Activated CD4-positive, alpha-beta T cell treated with anti-CD3 and anti-CD28 coated beads, Interleukin-2, amount 50 U/mL, for 1 hour (primary cell): Measurements from ENCODE around the gene BTG3.

Source experiments
- DNase-seq: peaks from one replicate; pipeline ENCODE4 v3.0.0-alpha.2; 2020

Gene BTG3, protein sequence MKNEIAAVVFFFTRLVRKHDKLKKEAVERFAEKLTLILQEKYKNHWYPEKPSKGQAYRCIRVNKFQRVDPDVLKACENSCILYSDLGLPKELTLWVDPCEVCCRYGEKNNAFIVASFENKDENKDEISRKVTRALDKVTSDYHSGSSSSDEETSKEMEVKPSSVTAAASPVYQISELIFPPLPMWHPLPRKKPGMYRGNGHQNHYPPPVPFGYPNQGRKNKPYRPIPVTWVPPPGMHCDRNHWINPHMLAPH

GRCh38 chr21:17612565-17613241, at the start of gene BTG3:
BTG3 (minus strand) TSS chr21:17612901; CDS start chr21:17609144, 3,757 bp downstream.
- DNase-seq, result peak; percentile 75

DNA sequence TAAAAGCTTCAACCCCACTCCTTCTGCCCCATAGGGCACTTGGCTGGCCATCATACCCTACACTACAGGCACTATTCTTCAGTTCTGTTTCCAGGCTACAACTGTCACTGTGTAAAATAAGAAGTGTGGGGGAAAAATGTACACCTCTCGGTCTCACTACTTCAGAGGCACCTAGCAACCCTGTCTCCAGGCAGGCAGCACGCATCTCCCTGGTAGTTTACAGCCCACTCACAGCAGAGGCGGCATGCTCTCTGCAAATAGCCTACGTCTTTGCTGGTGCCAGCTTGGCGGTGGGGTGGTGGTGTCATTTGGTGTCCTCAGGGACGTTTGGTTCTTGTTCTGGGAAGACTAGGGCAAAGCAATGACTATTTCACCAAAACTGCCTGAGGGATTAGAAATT, 48.2 kb upstream of the BTG3 start:
- no peak for DNase-seq

DNA sequence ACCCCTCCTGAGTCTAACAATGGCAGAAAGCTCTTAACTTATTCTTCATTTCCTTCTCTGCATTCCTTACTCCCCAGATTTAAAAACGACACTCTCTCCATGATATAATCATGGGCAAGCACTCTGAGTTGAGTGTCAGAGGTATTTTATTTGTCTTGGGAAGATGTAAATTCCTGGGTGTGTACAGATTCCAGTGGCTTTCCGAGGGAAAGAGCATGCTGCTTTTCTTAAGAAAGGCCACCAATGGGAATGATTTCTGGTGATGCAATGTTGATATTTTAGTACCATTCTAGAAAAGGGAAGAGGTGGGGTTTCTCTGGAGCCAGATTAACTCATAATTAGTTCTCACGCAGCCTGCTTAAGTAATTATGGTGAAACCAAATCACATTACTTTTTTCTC, 47.8 kb upstream of the BTG3 start:
- DNase-seq, result no peak

DNA sequence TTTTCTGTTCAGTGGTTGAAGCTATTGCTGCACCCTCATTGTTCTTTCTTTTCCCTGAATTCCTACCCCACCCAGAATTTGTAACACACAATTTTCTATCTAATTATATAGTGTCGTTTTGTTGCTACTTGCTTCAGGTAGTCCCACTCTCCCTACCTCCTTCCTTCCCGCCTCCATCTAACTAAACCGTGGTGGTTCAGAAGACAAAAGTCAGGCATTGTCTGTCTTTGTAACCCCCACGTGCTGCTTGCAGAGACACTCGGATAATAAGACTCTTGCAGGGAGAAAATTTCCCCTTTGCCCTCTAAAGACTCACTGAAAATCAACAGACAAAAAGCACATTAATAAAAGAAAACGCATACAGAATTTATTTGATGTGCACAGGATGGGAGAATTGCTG, 46.2 kb upstream of the BTG3 start:
- no peak for DNase-seq

- DNase-seq, result no peak
These were observed 38.8 kb upstream of the BTG3 start for GRCh38 chr21:17651526-17651925.

GRCh38 chr21:17650292-17650691, 37.6 kb upstream of the BTG3 start:
- DNase-seq, result no peak

DNA sequence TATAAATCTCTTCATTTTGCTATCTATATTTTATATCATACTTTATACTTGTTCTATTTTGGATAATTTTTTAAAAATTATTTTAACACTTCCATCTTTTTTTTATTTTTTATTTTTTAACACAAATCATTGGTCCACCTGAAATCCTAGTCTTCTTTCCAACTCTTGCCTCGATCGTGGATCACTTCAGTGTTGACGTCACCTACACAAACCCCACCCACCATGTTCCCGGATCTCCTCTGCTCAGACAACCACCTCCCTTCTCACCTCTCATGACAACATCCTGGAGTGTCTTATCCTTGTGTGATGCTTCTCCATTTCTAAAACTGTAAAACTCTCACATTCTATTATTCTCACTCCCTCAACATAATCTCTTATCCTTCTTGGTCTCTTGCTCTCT, 34.1 kb upstream of the BTG3 start:
- no peak for DNase-seq

DNA sequence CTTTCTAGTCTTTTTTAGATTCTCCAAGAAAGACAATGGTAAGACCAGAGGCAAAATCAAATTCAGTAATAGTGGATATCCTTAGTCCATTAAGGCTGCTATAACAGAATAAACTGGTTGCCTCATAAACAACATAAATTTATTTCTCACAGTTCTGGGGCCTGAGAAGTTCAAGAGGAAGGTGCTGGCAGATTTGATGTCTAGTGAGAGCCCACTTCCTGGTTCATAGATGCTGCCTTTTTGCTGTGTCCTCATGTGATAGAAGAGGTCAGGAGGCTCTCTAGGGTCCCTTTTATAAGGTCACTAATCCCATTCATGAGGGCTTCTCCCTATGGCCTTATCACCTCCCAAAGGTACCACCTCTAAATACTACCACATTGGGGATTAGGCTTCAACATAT, 31.5 kb upstream of the BTG3 start:
- no peak for DNase-seq

DNA sequence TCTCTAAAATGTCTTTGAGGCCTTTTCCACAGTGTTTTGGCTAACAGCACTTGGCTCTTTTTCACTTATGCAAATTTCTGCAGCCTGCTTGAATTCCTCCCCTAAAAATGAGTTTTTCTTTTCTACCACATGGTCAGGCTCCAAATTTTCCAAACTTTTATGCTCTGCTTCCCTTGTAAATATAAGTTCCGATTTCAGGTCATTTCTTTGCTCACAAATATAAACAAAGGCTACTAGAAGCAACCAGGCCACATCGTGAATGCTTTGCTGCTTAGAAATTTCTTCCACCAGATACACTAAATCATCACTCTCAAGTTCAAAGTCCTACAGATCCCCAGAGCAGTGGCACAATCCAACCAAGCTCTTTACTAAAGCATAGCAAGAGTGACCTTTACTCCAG, 28.1 kb upstream of the BTG3 start:
- DNase-seq, result no peak

- no peak for DNase-seq
These were observed 24.0 kb upstream of the BTG3 start for GRCh38 chr21:17636711-17637110.

GRCh38 chr21:17631195-17631594, 18.5 kb upstream of the BTG3 start:
- no peak for DNase-seq

GRCh38 chr21:17622018-17622417, 9.3 kb upstream of the BTG3 start:
- DNase-seq, result no peak

GRCh38 chr21:17616831-17617230, 4.1 kb upstream of the BTG3 start:
- DNase-seq, result no peak

DNA sequence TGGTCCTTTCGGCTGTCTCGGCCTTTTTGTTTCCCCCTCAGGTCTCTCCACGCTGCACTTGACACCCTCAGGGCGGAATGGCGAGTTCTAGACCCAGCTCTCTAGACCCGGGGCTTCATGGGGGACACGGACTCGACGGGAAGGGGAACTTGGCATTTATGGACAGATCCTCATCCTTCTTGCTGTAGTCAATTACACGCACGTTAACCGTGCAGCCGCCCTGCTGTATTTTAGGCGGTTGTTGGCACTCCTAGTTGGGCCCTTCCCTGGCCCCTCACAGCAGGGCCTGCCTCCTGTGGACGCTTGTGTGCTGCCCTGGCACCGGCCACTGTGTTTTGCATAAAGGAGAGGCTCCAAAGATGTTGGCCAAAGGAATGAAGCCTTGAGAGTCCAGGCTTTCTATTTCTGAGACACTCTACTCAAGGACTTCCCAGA, 558 bp upstream of the BTG3 start:
- no peak for DNase-seq

- DNase-seq, result peak; percentile 22
These were observed 607 bp downstream of the BTG3 start for GRCh38 chr21:17612023-17612564.

DNA sequence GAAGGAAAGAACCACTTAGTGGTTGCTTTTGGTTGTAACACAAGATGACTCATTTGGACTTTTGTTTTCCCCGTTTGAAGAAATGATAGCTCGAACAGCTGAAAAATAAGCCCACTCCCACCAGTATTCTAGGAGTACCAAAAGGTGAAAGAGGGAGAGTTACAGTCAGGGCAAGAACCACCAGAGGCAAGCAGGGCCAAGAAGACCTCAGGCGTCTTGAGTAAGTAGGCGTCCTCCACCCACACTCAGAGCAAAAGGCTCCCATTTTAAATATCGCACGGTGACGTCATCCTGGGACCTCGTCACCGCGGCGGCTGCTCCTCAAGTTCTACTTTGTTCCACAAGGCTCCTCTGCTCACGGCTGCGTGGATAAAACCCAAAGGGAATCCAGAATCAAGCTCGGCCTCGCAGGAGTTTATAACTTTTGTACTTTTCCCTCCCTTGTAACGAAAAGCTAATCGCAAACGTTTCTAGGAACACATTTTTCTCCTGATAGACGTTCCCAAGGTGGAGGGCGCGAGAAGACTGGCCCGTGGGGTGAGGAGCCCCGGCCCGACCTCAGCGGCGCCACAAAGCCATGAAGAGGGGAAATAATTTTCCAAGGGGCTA, 1.2 kb downstream of the BTG3 start:
- DNase-seq, result peak; percentile 75

GRCh38 chr21:17610911-17611310, 1.8 kb downstream of the BTG3 start:
- DNase-seq, result no peak

DNA sequence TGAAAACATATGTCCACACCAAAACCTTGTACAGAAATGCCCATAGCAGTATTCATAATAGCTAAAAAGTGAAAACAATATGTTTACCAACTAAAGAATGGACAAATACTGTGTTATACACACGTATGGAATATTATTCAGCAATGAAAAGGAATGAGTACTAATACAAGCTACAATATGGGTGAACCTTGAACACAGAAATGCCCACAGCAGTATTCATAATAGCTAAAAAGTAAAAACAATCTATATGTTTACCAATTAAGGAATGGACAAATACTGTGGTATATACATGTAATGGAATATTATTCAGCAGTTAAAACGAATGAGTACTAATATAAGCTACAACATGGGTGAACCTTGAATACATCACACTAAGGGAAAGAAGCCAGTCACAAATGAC, 3.0 kb downstream of the BTG3 start:
- no peak for DNase-seq

DNA sequence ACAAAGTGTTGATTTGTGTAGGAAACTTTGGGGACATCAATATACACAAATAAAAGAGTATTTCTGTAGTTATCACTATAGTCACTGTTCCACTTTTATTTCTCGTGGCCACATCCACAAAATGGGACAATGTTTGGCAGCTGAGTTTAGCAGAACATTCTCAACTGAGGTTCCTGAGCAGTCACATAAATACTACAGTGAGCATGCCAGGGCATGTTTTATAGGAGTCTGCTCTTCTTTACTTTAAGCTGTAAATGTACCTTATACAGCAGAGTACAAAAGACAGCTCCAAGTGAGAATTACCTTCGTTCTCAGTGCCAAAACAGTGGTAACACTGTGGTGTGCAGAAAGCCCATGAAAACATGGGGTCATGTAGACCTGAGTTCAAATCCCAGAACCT, 5.0 kb downstream of the BTG3 start:
- DNase-seq, result no peak

DNA sequence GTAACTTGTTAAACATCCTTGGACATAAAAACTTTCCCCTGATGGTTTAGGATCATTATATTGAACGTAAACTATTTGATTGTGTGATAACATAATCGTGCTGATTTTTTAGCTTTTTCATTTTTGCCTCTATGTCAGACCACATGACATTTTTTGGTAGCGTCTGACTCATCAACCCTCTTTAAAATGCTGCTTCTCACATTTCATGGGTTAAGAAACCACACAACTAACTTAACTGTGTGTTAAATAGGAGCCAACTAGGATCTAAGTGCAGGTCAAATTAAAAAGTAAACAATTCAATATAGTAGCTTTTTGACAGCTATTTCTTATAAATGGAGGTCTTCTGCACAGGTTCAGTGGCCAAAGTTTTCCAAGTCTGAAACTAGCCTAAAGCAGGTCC, 9.8 kb downstream of the BTG3 start:
- no peak for DNase-seq

GRCh38 chr21:17598437-17598836, 14.3 kb downstream of the BTG3 start:
- no peak for DNase-seq

DNA sequence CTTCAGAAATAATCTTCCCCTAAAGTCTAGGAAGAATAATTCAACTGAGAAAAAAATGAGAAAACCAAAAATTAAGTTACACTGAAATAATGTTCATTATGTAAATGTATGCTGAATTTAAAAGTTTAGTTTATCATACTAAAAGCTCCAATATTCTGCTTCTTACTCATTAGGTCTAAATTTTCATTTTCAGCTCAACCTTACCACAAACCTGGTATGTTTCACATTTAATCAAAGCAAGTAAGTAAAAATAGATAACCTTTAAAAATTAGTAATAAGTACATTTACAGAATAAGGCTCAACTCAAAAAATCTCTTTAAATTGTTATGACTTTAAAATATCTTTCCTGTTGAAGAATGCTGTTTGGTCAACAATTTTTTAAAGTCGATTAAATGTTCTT, 15.0 kb downstream of the BTG3 start:
- no peak for DNase-seq

GRCh38 chr21:17590430-17590829, 22.3 kb downstream of the BTG3 start:
- DNase-seq, result no peak

- DNase-seq, result no peak
These were observed 26.7 kb downstream of the BTG3 start for GRCh38 chr21:17585875-17586450.
